Suprapubic skin (tissue), 3 donors: ENCODE results near the gene SCN2B.

Source experiments
- CTCF ChIP-seq, 2 donors: fragments of 200-600 bp in 1 of 2; fragments of 450-650 bp in 1 of 2; sonication (generic) in 1 of 2; IDR thresholded peaks; one replicate each; pipeline ENCODE4 v1.5.1; 2016 to 2019; ENCODE audit warnings: antibody characterized with exemption in 2 of 2, mild to moderate bottlenecking in 1 of 2, moderate library complexity in 1 of 2
- POLR2A ChIP-seq, 2 donors: fragments of 450-650 bp; IDR thresholded peaks; one replicate each; pipeline ENCODE4 v1.6.1; 2017; ENCODE audit warnings: antibody characterized with exemption in 2 of 2, mild to moderate bottlenecking in 2 of 2, moderate library complexity in 2 of 2

- TF ChIP-seq CTCF (IDR thresholded peaks at IDR 0.05) (no peak), POLR2A (IDR thresholded peaks at IDR 0.05) (no peak)
These were observed 24.4 kb downstream of the SCN2B start for GRCh38 chr11:118152020-118152551.
